Measurements from ENCODE around the gene GTF2F2.
"Not testable (repeated sequence)": the region's sequence is repeated elsewhere in the genome, so short reads cannot be mapped to it uniquely, and the experiment has no call there.

GTF2F2 gene

DNA sequence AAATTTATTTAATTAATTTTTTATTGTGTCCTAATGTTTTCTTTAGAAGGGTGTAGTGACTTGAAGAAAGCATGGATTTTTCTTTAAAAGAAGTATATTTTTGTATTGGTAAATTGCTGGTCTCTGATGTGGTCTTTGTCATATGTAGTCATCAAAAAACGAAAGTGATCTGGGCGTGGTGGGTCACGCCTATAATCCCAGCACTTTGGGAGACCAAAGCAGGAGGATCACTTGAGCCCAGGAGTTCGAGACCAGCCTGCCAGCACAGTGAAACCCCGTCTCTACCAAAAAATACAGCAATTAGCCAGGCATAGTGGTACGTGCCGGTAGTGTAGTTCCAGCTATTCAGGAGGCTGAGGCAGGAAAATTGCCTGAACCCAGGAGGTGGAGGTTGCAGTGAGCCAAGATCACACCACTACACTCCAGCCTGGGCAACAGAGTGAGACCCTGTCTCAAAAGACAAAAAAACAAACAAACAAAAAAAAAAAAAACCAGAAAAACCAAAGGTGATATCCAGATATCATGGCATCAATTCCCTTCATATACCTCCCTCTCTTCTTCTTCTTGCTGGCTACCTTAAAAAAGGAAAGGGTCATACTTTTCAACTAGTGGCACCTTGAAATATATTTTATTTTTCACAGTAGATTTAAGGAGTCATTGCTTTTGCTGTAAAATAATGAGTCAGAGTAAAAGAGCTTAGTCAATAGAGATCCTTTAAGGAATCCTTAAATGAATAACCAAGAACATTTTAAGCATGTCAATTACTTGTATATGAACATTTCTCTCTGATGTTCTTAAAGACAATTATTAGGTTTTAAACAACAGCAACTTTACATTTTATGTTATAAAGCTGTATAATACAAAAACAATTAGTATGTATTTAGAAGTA is 60.6 kb downstream of the GTF2F2 start:
- DNase-seq, result no peak

DNA sequence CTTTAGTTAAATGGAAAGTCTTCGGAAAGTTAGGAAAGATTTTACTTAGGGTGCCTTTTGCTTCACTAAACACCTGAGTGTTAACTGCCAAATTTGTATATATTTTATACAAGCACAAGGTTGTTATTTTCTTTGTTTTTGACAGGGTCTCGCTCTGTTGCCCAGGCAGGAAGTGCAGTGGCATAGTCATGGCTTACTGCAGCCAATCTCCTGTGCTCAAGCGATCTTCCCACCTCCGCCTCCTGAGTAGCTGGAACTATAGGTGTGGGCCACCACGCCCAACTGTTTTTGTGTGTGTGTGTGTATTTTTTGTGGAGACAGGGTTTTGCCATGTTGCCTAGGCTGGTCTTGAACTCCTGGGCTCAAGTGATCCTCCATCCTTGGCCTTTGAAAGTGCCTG is 64.4 kb downstream of the GTF2F2 start:
- DNase-seq, result no peak

DNA sequence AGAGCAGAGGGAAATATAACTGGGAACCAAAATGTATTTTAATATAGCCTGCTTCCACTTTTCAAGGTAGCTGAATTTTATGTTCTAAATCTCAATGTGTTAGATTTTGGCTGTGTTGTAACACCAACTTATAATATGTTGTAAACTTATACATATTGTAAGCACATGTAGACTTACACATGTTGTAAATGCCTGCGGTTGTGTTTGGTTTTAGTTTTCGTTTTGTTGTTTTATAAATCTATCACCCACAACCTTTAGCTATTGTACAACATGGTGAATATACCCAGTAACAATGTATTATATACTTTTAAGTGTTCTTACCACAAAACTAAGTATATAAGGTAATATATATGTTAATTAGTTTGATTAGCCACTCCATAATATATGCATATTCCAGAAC is 65.0 kb downstream of the GTF2F2 start:
- no peak for DNase-seq

DNA sequence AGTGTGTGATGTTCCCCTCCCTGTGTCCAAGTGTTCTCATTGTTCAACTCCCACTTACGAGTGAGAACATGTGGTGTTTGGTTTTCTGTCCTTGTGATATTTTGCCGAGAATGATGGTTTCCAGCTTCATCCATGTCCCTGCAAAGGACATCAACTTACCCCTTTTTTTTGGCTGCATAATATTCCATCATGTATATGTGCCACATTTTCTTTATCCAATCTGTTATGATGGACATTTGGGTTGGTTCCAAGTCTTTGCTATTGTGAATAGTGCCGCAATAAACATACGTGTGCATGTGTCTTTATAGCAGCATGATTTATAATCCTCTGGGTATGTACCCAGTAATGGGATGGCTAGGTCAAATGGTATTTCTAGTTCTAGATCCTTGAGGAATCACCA is 68.8 kb downstream of the GTF2F2 start:
- DNase-seq, result not testable (repeated sequence)

DNA sequence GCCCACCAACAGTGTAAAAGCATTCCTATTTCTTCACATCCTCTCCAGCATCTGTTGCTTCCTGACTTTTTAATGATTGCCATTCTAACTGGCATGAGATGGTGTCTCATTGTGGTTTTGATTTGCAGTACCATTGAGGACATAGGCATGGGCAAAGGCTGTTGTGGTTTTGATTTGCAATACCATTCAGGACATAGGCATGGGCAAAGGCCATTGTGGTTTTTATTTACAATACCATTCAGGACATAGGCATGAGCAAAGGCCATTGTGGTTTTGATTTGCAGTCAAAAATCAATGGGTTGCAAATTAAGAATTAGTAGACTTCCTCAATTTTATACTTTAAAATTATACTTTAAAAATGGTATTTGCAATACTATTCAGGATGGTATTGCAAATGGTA is 69.2 kb downstream of the GTF2F2 start:
- not testable (repeated sequence) for DNase-seq

DNA sequence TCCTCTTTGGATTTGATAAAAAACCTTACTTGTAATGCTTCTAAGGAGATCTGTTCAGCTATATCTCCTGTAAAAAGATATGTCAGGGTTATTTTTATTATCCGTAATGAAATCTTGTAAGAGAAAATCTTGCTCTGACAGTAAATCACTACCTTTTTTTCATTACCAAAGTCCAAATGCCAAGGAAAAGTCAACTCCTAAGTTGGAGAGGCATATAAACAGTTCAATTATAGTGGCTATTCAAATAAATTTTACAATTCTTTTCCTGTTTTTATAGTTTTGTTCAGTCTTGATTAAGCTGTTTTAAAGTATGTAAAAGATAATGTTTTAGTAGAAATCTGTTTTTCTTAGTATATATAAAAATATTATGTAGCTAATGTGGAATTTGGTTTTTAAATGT is 71.6 kb downstream of the GTF2F2 start:
- DNase-seq, result no peak

DNA sequence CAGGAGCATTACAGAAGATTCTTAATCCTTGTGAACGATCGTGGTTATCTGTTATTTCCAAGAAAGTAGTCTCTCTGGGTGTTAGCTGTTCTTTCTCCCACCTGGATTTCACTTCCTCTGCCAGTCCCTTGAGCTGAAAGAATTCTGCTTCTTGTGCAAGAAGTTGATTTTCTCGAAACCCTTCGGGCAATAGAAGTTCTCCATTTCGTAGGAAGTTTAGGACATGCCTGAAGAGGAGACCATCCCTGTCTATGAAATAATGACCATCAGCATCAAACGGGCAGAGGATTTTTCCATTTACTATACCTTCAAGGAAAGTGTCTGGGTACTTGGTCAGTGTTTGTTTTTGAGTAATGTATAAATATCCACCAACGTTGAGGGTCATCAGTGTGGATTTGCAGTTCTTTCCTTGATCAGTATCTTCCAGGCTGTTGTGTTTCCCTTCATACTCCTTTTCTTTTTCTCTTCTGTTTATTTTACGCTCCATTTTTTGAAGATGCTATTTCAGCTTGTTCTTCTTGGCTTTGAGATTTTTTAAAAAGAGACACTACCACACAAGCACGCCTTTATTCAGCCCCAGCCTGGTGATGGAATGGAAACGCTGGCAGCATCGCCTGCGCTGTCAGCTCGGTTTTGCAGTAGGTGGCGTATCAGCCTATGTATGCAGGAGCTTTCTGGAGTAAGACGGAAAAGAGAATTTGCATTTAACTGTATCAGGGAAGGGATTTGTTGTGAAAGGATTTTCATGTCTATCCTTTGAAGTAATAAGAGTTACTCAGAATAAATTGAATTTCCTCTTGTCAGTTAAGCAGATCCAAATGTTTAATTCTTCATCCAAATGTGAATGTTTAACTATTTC is 74.0 kb downstream of the GTF2F2 start:
- DNase-seq, result no peak

DNA sequence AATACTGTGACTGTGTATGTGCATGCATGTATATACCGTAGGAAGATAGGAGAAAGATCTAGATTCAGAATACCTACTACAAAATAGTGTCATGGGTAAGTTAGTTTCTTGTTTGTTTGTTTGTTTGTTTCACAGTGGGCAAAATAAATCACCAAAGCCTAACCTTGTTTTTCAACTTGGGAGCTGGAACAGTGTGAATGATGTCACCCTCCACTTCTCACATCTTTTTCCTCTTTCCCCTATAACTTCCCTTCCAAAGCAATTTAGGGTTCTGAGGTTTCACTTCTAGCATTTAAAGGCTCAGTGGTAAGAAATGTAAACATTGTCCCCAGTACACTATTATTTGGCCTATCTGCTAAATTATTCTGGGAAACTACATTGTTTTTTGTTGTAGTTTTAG is 75.1 kb downstream of the GTF2F2 start:
- no peak for DNase-seq

DNA sequence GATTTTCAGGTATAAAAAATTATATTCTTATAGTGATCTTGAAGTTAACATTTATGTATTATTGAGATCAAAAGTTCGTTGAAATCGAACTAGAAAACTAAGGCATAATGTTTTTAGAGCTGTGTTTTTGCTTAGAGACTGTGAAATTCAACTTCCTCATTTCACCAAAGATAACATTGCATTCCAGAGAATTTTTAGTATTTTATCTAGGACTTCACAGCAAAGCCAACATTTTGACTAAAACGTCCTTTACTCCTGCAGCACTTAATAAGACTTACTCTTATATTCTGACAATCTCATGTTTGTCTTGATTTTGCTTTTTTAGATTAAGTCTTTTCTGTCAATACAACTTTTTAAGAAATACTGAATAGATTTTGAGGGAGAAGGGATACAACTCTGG is 75.8 kb downstream of the GTF2F2 start:
- DNase-seq, result no peak

DNA sequence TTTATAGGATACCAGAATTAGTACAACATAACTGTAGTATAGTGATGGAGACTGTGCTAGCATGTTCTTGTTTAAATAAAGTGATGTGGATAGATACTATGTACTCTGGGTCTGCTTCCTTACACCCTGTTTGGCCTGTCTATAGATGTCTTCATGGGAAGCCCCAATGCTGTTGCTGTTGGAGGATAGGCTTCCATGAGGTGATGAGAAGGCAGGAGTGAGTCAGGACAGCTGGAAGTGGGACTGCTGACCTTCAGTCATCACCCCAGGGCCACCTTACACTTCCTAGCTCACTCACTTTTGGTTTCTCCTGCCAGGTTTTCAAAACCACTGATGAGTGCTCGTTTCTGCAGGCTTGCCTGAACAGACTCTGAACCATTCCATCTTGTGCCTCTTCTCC is 76.3 kb downstream of the GTF2F2 start:
- no peak for DNase-seq

DNA sequence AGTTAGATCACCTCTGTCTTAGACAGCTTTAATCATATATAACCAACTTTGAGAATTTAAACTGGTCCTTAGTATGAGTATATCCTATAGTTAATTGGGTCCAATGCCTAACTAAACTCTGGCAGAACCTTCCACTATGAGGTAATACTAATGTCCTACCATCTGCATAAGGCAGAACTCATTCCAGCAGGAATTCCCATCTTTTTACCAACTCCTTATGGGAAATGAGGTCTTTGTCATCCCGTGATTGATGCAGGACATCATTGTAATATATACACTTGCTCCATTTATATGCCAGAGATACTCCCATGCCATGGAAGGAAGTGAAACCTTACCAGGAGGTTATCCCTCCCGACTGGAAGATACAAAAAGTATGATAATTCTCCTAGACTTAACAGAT is 77.7 kb downstream of the GTF2F2 start:
- no peak for DNase-seq

DNA sequence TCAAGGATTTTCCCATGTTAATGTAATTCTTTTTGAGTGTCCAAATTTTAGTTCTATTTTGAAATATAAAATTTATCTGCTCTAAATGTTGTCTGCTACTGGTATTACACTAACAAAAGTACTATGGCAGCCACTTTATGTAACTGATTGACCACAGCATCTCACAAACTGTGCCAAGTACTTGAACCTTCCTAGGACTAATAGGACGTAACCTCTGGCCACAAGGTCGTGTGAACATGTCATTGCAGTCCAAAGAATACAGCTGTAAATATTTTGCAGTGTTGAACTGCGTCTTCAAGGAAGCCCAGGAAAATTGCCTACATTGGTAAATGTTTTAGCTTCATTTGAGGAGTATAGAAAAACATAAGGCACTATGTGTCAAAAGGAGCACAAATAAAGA is 78.6 kb downstream of the GTF2F2 start:
- DNase-seq, result no peak

DNA sequence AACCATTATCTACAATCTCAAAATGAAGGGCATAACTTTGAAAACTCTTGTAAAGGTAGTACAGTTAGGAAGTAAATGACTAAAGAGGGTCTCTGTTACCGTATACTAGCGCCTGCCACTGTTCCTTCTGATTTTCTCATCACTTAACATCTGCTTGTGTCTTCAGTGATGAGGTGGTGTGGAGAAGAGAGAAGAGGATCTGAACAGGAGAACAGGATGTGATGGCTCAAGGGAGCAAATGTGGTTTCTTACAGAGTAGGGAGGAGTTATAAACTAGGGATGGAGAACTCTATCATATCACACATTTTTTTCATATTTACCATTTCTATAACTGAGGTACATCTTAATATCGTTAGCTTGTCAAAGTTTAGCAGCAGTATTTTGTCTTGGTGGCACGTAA is 79.4 kb downstream of the GTF2F2 start:
- no peak for DNase-seq

DNA sequence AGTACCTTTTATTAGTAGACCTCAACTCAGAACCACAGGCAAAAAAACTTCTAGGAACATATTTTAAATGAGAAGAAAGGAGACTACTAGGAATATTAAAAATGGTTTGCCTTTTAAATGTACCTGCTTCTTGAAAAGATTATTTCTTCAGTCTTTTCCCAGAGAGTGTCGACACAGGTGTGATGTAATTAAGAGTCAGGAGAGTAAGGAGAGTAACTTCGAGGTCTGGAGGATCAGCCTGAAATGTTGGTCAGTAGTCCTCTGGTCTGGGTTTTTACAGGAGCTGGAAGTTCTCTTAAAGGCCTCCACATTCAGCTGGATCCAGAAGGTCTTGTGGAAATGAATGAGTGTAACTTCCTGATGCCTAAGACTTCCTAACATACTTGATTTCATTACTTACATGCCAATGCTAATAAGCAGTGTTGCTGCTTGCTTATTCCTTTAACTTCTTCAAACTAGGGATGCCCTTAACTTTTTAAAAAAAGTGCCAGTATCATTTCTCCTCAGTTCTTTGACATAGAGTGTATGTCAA is 80.5 kb downstream of the GTF2F2 start, which contains the start of gene KCTD4:
Gene KCTD4 (minus strand): TSS at position 345 of the 532 bp plus-strand sequence. CDS start 6,478 bp downstream, outside the sequence.
- DNase-seq, result no peak

DNA sequence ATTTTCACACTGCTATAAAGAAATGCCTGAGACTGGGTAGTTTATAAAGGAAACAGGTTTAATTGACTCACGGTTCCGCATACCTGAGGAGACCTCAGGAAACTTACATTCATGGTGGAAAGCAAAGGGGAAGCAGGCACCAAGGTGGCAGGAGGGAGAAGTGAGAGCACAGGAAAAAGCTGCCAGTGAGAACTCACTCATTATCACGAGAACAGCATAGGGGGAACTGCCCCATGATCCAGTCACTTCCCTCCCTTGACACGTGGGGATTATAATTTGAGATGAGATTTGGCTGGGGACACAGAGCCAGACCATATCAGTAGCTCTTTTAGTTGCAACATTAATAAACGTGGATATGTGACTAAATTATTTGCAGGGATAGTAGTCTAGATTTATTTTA is 84.8 kb downstream of the GTF2F2 start:
- no peak for DNase-seq

DNA sequence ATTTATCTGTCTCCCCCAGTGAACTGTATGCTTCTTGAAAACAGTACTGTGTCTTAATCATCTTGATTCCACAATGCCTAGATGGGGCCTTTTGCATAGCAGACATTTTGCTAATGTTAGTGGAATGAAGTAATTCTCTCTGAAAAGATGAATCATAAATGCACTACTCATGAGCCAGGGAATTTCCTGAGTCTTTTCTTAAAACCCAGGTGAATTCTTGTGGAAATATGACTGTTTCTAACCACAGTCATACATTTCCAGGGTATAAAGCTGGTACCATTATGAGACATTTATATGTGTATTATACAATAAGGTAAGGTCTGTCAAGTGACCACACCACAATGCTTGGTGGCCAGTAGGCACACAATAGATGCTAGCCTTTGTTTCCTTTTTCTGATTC is 86.0 kb downstream of the GTF2F2 start:
- DNase-seq, result no peak

DNA sequence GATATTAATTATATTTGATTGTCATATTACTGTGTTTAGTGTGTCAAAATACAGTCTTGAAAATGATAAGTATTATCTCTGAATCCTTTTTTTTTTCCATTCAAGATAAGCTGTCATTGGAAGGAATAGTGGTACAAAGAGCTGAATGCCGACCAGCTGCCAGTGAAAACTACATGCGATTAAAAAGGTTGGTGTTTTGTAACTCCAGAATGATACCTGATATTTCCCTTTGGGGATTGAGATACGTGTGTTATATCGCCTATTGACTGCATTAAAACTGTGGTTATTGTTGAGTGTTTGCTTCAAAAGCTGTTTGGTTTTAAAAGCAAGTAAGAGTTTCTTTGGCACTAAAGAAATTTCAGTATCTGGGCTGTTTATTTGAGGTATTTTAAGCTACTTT is 87.0 kb downstream of the GTF2F2 start:
- DNase-seq, result no peak

DNA sequence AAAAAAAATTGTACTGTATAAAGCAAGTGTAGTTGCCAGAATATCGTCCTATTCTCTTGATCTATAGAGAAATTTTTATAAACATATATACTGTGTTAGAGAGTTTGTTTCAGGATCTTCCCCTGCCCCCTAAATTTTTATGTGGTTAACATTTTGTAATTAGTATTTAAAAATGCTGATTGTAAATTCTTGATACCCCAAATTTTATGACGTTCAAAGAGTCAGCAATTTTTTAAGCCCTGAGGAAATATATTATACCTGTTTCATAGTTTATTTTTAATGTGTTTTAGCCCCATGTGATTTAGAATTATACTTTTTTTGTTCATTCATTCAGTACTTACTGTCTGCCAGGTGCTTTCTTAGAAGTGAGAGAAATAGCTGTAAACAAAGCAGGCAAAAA is 87.8 kb downstream of the GTF2F2 start:
- DNase-seq, result no peak

DNA sequence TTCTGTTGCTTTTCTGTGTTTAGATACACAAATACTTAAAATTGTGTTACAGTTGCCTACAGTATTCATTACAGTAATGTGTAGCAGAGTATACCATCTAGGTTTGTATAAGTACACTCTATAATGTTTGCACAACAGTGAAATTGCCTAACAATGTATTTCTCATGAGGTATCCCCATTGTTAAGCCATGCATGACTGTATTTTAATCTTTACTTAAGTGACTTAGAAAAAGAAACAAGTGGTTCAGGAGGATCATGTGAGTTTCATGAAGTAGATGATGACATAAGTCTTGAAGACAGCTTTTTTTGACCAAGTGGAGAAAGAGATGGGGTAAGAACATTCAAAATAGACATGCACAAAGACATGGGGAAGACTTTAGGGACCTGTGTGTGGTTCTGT is 88.9 kb downstream of the GTF2F2 start:
- DNase-seq, result no peak

DNA sequence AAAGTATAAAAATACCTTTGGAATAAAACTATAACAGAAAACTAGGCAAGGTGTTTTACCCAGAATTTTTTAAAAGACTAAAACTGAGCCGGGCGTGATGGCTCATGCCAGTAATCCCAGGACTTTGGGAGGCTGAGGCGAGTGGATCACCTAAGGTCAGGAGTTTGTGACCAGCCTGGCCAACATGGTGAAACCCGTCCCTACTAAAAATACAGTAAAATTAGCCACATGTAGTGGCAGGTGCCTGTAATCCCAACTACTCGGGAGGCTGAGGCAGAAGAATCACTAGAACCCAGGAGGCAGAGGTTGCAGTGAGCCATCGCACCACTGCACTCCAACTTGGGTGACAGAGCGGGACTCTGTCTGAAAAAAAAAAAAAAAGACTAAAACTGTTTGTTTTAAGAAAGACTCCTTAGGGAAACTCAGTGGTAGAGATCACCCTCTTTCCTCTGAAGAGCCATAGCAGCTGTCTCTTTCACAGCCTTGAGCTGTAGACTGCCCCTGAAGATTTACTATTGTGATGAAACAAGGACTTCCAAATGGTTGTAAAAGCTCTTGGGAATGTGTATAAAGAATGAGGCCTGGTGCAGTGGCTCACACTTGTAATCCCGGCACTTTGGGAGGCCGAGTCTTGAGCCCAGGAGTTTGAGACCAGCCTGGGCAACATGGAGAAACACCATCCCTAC is 95.2 kb downstream of the GTF2F2 start:
- DNase-seq, result no peak

DNA sequence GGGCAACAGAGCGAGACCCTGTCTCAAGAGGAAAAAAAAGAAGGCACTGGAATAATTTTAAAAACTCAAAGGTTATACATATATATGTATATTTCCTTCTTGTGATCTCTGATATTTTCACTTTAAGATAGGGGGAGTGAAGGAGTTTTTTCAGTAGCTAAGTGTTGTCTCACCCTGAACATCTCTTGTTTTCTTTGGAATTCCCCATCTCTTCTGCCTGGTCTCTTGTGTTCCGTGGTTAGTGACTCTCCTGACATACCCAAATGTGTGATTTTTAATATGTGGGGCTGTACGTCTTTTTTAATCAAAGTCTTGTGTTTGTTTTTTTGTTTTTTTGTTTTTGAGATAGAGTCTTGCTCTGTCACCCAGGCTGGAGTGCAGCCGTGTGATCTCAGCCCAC is 95.9 kb downstream of the GTF2F2 start:
- no peak for DNase-seq

DNA sequence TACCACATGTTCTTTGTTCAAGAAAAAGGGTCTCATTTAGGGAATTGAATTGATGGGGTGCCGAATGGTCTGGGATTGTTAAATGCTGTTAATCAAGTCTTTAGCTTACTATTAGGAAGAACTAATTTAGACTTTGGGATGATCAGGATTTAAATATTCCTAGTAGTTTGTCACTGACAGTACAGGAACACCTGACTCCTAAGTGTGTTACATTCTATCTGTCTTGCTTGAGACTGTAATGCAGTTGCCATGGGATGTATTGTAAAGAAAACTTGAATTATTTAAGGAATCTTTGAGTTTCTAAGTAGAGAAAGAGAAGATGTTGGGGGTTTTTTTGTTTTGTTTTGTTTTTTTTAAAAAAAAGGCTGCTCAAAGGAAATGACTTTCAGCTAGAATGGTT is 98.4 kb downstream of the GTF2F2 start:
- no peak for DNase-seq
